Body of pancreas (tissue), 4 donors: ENCODE data around the gene TRNAU1AP. TPM values are rescaled to one million over a fixed set of nuclear protein-coding genes. Genes with fewer than 3 reads are reported as not detected.

Experiments used
- ATAC-seq: fragments of 150-250 bp; one replicate; pipeline ENCODE4 v1.9.1; 2016
- DNase-seq, 4 donors: peaks; one replicate each; pipeline ENCODE4 v3.0.0-alpha.2; 2019
- H3K27ac ChIP-seq, 4 donors: fragments of 200-600 bp; sonication (generic); 1 replicate in 3 of 4; 2 replicates in 1 of 4; pipeline versions ENCODE4 v1.5.1 to v1.6.1; 2016 to 2019; ENCODE audit warnings: mild to moderate bottlenecking in 1 of 4, mixed read lengths in 1 of 4, moderate library complexity in 1 of 4
- H3K27me3 ChIP-seq, 2 donors: fragments of 200-600 bp; sonication (generic); one replicate each; pipeline ENCODE4 v1.6.0; 2016; ENCODE audit warnings: mild to moderate bottlenecking in 1 of 2
- H3K36me3 ChIP-seq, 2 donors: fragments of 200-600 bp; sonication (generic); replicated peaks in 1 of 2; 2 replicates each; pipeline ENCODE4 v1.5.1; 2016; ENCODE audit warnings: low read depth in 2 of 2; ENCODE audit not compliant: insufficient read depth in 1 of 2
- H3K4me1 ChIP-seq: fragments of 200-600 bp; sonication (generic); one replicate; pipeline ENCODE4 v1.6.0; 2016
- H3K4me3 ChIP-seq, 2 donors: fragments of 200-600 bp; sonication (generic); 1 replicate in 1 of 2; 2 replicates in 1 of 2; pipeline ENCODE4 v1.5.1; 2016 to 2019
- H3K9me3 ChIP-seq, 3 donors: fragments of 200-600 bp; sonication (generic); 1 replicate in 2 of 3; 2 replicates in 1 of 3; pipeline ENCODE4 v1.5.1; 2016
- POLR2A ChIP-seq, 3 donors: fragments of 450-650 bp; IDR thresholded peaks; one replicate each; pipeline ENCODE4 v1.6.1; 2016; ENCODE audit warnings: antibody characterized with exemption in 3 of 3, mild to moderate bottlenecking in 2 of 3
- WGBS, 2 donors: methylation state at CpG; one replicate each; pipeline ENCODE4 v1.1.5; 2017; 5-methylcytosine and 5-hydroxymethylcytosine counted together
- intact Hi-C: fragments of 100-400 bp; cut with DNase I; formaldehyde crosslinking; loops from one replicate; pipeline ENCODE4 v1.15.1; 2023
- total RNA-seq, 2 donors: library from RNA; depleted of rRNA; stranded (reverse); fragments of >200 nt; gene quantifications; one replicate each; pipeline ENCODE4 v1.1.0, GENCODE V29; 2016
- TF ChIP-seq, protein P1 (sequence below), 7 experiments: fragments of 450-650 bp in 4 of 7; fragments of 200-600 bp in 3 of 7; sonication (generic) in 3 of 7; IDR thresholded peaks; one replicate each; pipeline ENCODE4 v1.5.1; 2016 to 2019; ENCODE audit warnings: antibody characterized with exemption in 7 of 7

The TRNAU1AP gene
- total RNA-seq, 2 donors from 2014 or later: 8.9 to 14.3 TPM

DNA sequence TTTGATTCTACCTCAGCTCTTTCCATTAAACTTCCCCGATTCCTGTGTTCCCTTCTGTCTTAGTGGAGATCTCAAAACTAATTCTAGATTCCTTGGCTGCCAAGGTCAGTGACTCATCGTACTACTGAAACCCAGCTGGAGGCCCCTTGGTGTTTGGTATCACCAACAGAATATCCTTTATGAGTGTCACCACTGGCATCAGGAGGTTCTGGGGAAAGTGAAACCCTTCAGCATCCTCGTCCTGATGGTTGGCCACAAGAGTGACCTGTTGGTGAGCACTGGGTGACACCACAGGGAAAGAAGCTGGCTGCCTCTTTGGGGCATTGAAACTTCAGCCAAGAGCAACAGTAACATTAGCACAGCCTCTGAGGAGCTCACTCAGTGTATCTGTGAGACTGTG is 48.8 kb downstream of the TRNAU1AP start:
- WGBS, 2 donors: 74 to 88% methylated on average over 3 of the region's 3 CpGs
- H3K4me3 ChIP-seq: no peak overlapping the region
- H3K9me3 ChIP-seq: no peaks in the 10 kb centered on the region
- H3K36me3 ChIP-seq: peaks cover 0 to 7% of the 10 kb centered on the region in 2 donors
- H3K27me3 ChIP-seq: no peaks in the 10 kb centered on the region
- no peak for TF ChIP-seq POLR2A (IDR thresholded peaks at IDR 0.05)
- ATAC-seq (no peak), DNase-seq (no peak)
- intact Hi-C loops: loop anchor here (5.0 kb wide), 1 partner anchor 84 kb away; no protein-coding TSS in a partner anchor
- no peak overlapping the region for H3K27ac ChIP-seq
- H3K4me1 ChIP-seq: no peaks in the 10 kb centered on the region

DNA sequence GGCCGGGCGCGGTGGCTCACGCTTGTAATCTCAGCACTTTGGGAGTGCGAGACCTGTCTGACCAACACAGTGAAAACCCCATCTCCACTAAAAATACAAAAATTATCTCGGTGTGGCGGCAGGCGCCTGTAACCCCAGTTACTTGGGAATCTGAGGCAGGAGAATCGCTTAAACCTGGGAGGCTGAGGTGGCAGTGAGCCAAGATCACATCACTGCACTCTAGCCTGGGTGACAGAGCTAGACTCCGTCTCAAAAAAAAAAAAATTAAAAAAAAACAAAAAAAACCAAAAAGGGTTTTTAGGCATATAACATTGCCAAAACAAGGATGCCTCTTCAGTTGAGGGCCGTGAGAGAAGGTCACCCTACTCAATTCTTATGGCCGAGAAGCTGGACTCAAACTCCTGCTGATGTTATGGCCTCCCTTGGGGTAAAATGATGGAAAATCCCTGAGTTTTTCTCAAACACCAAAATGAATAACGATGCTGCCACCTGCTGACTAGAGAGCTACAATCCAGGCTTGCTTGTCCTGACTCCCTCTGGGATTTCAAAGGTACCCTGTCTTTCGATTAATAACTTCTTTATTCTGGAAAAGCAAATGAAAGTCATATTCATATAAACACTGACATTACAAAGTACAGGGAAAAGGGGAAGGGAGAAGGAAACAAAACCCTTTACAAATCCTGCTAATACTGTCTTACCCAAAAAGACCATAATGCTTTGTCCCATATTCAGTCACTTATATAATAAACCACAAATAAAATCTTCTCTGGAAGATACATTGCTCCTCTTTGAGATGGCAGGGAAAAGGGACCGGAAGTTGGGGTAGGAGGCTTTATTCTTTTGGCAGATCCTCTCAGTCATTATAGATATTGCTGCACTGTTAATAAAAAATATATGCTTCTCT is 49.9 kb downstream of the TRNAU1AP start:
- Histone ChIP-seq H3K36me3 (peaks cover 0 to 7% of the 10 kb centered on the region in 2 donors), H3K9me3 (no peaks in the 10 kb centered on the region), H3K27ac (no peak overlapping the region), H3K4me3 (no peak overlapping the region), H3K4me1 (no peaks in the 10 kb centered on the region), H3K27me3 (no peaks in the 10 kb centered on the region)
- ATAC-seq (peak; percentile 70), DNase-seq (peak; percentile 58 to 74 (median 65))
- TF ChIP-seq, protein P1, sequence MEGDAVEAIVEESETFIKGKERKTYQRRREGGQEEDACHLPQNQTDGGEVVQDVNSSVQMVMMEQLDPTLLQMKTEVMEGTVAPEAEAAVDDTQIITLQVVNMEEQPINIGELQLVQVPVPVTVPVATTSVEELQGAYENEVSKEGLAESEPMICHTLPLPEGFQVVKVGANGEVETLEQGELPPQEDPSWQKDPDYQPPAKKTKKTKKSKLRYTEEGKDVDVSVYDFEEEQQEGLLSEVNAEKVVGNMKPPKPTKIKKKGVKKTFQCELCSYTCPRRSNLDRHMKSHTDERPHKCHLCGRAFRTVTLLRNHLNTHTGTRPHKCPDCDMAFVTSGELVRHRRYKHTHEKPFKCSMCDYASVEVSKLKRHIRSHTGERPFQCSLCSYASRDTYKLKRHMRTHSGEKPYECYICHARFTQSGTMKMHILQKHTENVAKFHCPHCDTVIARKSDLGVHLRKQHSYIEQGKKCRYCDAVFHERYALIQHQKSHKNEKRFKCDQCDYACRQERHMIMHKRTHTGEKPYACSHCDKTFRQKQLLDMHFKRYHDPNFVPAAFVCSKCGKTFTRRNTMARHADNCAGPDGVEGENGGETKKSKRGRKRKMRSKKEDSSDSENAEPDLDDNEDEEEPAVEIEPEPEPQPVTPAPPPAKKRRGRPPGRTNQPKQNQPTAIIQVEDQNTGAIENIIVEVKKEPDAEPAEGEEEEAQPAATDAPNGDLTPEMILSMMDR (IDR thresholded peaks at IDR 0.05): peak; percentile 18 to 80 (median 64)
- no peak for TF ChIP-seq POLR2A (IDR thresholded peaks at IDR 0.05)
- intact Hi-C loops: loop anchor here (5.0 kb wide), 1 partner anchor 85 kb away; no protein-coding TSS in a partner anchor
- WGBS, 2 donors: 68 to 70% methylated on average over 15 of the region's 15 CpGs

DNA sequence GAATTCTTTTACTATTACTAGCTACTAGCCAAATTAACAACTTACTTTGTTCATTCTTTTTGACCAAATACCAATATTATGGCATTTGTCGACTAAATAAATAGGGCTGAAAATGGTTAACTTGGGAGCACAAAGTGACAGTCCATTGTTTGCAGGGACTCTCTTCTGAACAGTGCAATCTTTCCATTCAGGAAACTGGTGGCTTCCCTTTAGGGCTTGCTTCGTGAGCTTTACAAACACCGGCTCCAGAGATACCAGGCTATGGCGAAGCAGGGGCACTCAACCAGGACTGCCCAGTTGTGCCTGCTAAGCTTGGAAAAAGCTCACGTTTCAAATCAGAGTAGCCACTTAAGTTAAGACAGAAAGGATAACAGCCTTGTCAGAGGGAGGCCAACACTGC is 51.5 kb downstream of the TRNAU1AP start:
- Histone ChIP-seq H3K36me3 (peaks cover 0 to 7% of the 10 kb centered on the region in 2 donors), H3K4me3 (no peak overlapping the region), H3K27ac (no peak overlapping the region), H3K9me3 (no peaks in the 10 kb centered on the region), H3K27me3 (no peaks in the 10 kb centered on the region), H3K4me1 (no peaks in the 10 kb centered on the region)
- WGBS, 2 donors: 78 to 86% methylated on average over 3 to 5 of the region's 5 CpGs
- intact Hi-C loops: loop anchor here (5.0 kb wide), 1 partner anchor 87 kb away; no protein-coding TSS in a partner anchor
- DNase-seq (no peak), ATAC-seq (no peak)
- TF ChIP-seq, protein P1 (IDR thresholded peaks at IDR 0.05): no peak
- TF ChIP-seq POLR2A (IDR thresholded peaks at IDR 0.05): no peak

DNA sequence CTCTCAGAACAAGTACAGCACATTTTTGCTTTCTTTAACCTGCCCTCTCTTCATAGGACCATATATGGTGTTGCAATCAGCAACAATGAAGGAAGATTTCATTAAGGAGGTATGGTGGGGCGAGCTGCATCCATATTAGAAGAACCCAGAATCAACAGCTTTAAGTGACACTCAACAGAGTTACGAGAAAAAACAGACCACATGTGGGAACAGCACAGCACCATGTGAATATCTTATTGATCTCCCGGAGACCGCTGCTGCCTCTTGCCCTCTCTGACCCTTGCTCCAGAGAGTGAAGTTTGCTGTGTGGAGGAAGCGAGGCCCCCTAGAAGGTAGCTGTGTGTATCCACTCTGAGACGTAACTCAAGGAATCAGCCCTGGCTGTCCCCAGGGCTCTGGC is 52.1 kb downstream of the TRNAU1AP start:
- H3K4me1 ChIP-seq: no peaks in the 10 kb centered on the region
- 93 to 94% methylated on average over 6 of the region's 6 CpGs for WGBS, 2 donors
- peaks cover 0 to 7% of the 10 kb centered on the region in 2 donors for H3K36me3 ChIP-seq
- no peak overlapping the region for H3K4me3 ChIP-seq
- ATAC-seq (no peak), DNase-seq (no peak)
- intact Hi-C loops: loop anchor here (5.0 kb wide), 1 partner anchor 88 kb away; no protein-coding TSS in a partner anchor
- TF ChIP-seq, protein P1 (IDR thresholded peaks at IDR 0.05): no peak
- no peak for TF ChIP-seq POLR2A (IDR thresholded peaks at IDR 0.05)
- no peak overlapping the region for H3K27ac ChIP-seq
- H3K27me3 ChIP-seq: no peaks in the 10 kb centered on the region
- H3K9me3 ChIP-seq: no peaks in the 10 kb centered on the region

- no peaks in the 10 kb centered on the region for H3K4me1 ChIP-seq
- WGBS, 2 donors: 80 to 90% methylated on average over 2 of the region's 2 CpGs
- H3K9me3 ChIP-seq: no peaks in the 10 kb centered on the region
- H3K27ac ChIP-seq: no peak overlapping the region
- no peak overlapping the region for H3K4me3 ChIP-seq
- DNase-seq (no peak), ATAC-seq (no peak)
- H3K36me3 ChIP-seq: peaks cover 0 to 10% of the 10 kb centered on the region in 2 donors
- intact Hi-C loops: no loop called here
- no peaks in the 10 kb centered on the region for H3K27me3 ChIP-seq
- TF ChIP-seq POLR2A (IDR thresholded peaks at IDR 0.05): no peak
- TF ChIP-seq, protein P1 (IDR thresholded peaks at IDR 0.05): no peak
Measured at GRCh38 chr1:28606771-28607170, 53.9 kb downstream of the TRNAU1AP start.
